GM12872 (cell line): ENCODE data around the gene DEPDC4.

Source experiments
- CTCF ChIP-seq: IDR thresholded peaks from 3 replicates; pipeline ENCODE4 v1.5.1; 2011; ENCODE audit warnings: low read depth, mild to moderate bottlenecking, low read length, moderate library complexity; ENCODE audit not compliant: insufficient read depth

Gene DEPDC4

DNA sequence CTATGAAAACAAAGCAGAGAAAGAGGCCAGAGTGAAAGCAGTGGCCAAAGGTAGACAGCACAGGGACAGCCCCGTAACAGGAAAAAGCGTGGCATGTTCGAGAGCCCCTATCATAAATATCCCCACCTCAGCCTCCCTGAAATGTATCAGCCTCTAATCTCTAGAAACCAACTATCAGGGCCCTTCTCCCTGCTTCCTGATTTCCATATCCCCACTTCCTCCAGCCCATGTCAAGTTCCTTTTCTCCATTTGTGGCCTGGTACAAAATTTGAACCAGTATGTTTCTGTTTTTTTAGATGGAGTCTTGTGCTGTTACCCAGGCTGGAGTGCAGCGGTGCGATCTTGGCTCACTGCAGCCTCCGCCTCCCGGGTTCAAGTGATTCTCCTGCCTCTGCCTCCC is 16.9 kb downstream of the DEPDC4 start:
- no peak for TF ChIP-seq CTCF

GRCh38 chr12:100248886-100249285 is 18.0 kb downstream of the DEPDC4 start:
- TF ChIP-seq CTCF: no peak

DNA sequence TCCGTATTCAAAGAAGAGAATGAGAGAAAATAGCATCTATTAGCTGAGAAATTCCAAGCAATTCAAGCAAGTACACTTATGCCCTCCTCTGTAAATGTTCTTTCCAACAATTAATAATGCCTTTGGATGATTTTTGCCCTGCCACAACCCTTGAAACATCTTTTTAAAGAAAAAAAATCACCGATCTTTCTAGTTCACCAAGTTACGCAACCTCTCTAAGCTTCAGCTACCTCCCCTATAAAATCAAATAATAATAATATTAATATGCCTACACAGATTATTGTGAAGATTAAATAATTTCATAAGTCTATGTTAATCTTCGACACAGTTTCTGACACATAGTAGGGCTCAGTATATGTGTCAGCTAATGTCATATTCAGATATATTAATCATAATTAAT is 19.1 kb downstream of the DEPDC4 start:
- TF ChIP-seq CTCF: no peak

DNA sequence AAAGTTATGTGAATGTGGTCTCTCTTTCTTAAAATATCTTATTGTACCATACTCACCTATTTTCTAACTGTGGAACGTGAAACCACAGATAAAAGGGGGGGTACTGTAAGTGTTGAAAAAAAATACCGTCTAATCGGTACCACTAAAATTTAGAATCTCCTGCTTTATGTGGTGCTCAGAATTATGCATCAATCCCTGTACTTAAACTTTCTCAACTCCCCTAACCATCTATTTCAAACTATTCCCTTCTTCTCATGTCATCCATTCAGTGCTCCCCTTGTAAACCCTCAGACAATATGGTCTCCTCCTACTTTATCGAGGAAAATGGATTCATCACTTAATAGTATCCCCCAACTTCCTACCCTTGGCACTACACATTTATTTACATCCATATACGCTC is 23.7 kb downstream of the DEPDC4 start:
- TF ChIP-seq CTCF: no peak

DNA sequence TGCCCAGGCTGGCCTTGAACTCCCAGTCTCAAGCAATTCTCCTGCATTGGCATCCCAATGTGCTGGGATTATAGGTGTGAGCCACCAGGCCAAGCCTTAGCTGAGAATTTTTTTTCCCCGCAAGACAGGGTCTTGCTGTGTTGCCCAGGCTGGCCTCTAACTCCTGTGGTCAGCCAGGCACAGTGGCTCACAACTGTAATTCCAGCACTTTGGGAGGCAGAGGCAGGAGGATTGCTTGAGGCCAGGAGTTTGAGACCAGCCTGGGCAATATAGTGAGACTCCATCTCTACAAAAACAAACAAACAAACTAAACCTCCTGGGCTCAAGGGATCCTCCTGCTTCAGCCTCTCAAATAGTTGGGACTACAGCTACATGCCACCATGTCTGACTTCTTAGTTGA is 27.3 kb downstream of the DEPDC4 start:
- no peak for TF ChIP-seq CTCF

DNA sequence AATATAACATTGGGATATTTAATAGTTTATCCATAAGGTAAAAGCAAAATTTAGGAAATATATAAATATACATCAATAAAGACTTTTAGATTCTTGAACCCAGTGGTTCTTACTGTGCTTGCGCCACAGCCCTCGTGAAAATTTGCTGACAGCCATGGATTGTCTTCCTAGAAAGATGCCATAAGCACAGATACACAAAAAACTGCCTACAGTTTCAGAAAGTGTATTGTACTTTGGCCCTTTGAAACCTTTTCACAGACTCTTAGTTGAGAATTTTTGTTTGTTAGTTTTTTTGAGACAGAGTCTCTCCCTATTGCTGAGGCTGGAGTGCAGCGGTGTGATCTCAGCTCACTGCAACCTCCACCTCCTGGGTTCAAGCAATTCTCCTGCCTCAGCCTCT is 28.1 kb downstream of the DEPDC4 start:
- no peak for TF ChIP-seq CTCF

DNA sequence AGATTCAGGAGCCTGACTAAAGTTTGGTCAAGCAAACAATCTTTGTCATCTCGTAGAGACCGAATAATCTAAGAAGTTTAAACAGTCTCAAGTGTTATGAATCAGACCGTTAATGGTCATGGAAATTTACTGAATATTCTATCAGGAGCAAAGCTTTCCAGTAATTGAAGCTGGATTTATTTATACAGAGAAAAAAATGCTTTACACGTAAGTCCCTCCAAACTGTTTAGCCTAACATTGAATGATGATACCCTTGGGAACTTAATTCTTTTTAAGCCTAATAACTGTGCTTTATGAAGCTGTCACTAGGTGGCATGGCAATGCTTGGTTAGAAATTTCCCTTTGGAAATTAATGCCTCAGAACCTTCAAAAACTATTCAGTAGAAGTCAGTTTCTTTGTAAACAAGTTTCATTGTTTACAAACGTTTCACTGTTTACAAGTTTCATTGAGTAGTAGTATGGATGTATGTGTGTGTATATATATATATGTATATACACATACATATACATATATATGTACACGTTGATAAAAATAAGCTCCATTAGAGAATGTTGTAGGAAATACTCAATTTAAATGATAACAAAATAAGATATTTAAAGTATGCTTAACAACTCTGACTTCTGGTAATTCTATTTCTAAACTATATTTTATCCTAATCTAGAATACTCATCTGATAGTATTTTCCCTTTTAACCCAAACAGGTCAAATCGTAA is 32.1 kb downstream of the DEPDC4 start:
- peak; percentile 59 for TF ChIP-seq CTCF

DNA sequence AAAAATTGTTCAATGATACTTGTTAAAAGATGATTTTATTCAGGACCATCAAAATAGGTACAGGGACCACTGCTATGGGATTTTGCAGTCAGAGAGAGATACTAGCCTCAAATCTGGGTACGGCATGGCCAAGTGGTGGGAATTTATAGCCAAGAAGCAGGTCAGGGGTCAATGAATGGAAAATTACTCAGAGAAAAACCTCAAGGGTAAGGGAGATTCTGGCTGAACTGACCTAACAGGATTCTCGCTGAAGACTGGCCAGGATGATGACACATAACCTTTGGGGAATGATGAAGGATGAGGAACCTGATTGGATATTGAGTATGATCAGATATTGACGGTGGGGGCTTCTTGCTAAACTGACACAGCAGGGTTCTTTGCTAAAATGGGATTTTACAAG is 32.7 kb downstream of the DEPDC4 start:
- TF ChIP-seq CTCF: no peak
